ENCODE measurements around the gene PIGN.

The PIGN gene

DNA sequence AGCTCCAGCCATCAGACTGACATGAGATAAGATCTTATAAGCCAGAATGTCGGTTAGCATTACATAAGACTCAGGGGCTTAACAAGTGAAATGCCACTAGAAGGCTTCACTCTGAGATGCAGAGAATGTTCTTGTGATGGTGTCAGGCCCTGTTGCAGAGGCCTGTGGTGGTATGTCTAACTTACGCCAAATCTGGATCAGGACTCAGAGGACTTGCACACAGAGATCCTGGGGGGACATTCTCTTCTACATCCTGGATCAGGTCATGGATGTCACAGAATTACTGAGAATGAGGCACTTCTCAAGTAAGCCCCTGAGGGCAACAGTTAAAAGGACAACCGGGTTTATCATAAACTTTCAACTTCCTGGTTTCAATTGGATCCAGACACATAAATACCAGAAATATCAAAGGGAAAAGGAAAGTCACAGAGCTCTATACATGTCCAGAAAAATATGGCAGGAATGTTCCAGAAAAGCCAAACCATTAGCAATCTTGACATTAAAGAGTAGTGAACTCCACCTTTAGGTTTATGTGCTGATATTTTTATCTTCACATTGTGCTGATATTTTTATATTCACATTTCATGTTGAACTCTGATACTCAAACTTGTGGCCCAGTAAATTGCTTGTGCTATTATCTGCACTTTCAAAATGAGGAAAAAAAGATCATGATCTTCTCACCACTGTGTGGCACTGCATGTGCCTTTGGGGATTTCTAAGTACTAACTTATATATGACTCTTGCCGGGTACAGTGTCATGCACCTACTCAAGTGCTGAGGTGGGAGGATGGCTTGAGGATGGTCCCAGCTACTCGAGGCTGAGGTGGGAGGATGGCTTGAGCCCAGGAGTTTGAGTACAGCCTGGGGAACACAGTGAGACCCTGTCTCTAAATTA is 156.5 kb downstream of the PIGN start:
- TF ChIP-seq, protein P1, sequence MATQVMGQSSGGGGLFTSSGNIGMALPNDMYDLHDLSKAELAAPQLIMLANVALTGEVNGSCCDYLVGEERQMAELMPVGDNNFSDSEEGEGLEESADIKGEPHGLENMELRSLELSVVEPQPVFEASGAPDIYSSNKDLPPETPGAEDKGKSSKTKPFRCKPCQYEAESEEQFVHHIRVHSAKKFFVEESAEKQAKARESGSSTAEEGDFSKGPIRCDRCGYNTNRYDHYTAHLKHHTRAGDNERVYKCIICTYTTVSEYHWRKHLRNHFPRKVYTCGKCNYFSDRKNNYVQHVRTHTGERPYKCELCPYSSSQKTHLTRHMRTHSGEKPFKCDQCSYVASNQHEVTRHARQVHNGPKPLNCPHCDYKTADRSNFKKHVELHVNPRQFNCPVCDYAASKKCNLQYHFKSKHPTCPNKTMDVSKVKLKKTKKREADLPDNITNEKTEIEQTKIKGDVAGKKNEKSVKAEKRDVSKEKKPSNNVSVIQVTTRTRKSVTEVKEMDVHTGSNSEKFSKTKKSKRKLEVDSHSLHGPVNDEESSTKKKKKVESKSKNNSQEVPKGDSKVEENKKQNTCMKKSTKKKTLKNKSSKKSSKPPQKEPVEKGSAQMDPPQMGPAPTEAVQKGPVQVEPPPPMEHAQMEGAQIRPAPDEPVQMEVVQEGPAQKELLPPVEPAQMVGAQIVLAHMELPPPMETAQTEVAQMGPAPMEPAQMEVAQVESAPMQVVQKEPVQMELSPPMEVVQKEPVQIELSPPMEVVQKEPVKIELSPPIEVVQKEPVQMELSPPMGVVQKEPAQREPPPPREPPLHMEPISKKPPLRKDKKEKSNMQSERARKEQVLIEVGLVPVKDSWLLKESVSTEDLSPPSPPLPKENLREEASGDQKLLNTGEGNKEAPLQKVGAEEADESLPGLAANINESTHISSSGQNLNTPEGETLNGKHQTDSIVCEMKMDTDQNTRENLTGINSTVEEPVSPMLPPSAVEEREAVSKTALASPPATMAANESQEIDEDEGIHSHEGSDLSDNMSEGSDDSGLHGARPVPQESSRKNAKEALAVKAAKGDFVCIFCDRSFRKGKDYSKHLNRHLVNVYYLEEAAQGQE (IDR thresholded peaks at IDR 0.05; ENCODE audit: insufficient read depth in 1 of 2, low read depth in 2 of 2, low read length in 2 of 2) = no peak
- TF ChIP-seq SIN3A (IDR thresholded peaks at IDR 0.05; ENCODE audit: borderline replicate concordance, insufficient read depth, low read length) (no peak), FOXP2 (optimal IDR thresholded peaks at IDR 0.05; ENCODE audit: borderline replicate concordance, extremely low read depth, extremely low read length, insufficient read depth) (no peak), TAF1 (IDR thresholded peaks at IDR 0.05; ENCODE audit: borderline replicate concordance, insufficient read depth, low read length) (no peak), POLR2AphosphoS5 (IDR thresholded peaks at IDR 0.05; ENCODE audit: low read depth, low read length) (no peak)

DNA sequence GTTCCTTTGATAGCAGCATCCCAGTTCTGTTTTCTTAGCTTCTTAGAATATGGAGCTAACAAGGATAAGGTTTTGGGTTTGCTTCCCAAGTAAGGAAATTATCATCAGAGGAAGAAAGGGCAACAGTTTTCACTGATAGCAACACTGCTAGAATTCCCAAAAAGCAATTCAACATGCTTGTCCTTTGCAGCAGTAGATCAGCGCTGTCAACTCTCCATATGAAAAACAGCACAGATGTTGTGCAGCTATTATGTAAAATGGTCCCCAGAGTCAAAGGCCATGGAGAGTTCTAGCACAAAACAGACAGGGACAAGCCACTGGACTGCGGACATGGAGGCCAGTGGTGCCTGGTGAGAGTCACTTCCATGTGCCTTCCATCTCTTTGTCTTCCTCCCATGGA is 158.1 kb downstream of the PIGN start:
- TF ChIP-seq, protein P1 (IDR thresholded peaks at IDR 0.05; ENCODE audit: insufficient read depth in 1 of 2, low read depth in 2 of 2, low read length in 2 of 2) = no peak
- TF ChIP-seq TAF1 (IDR thresholded peaks at IDR 0.05; ENCODE audit: borderline replicate concordance, insufficient read depth, low read length) (no peak), POLR2AphosphoS5 (IDR thresholded peaks at IDR 0.05; ENCODE audit: low read depth, low read length) (no peak), SIN3A (IDR thresholded peaks at IDR 0.05; ENCODE audit: borderline replicate concordance, insufficient read depth, low read length) (no peak), FOXP2 (optimal IDR thresholded peaks at IDR 0.05; ENCODE audit: borderline replicate concordance, extremely low read depth, extremely low read length, insufficient read depth) (no peak)

DNA sequence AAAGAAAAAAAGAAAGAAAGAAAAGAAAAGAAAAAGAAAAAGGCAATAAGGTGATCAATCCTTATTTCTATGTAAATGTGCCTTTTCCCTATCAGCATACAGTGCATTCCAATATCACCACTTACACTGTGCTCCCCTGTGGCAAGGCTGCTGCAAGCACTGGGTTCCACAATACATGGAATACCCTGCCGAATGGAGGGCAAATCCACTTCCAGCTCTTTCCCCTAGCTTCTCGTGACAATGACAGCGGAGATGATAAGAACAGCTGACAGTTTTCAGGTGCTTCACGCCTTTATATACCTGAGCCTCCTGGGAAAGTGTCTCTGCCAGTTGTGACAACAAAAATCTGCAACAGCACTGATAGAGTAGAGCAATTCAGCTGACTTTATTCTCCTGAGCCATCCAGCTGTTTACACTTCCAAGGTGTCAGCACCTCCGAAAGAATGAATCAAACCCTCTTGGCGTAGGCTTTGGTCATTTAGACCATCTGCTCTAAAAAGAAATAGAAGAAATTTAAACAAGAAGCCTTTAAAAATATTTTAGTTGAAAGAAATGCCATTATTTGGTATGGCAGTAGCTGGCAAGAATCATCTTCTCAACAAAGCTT is 158.8 kb downstream of the PIGN start:
- TF ChIP-seq, protein P1 (IDR thresholded peaks at IDR 0.05; ENCODE audit: insufficient read depth in 1 of 2, low read depth in 2 of 2, low read length in 2 of 2) = no peak
- TF ChIP-seq POLR2AphosphoS5 (IDR thresholded peaks at IDR 0.05; ENCODE audit: low read depth, low read length) (no peak), SIN3A (IDR thresholded peaks at IDR 0.05; ENCODE audit: borderline replicate concordance, insufficient read depth, low read length) (no peak), FOXP2 (optimal IDR thresholded peaks at IDR 0.05; ENCODE audit: borderline replicate concordance, extremely low read depth, extremely low read length, insufficient read depth) (no peak), TAF1 (IDR thresholded peaks at IDR 0.05; ENCODE audit: borderline replicate concordance, insufficient read depth, low read length) (no peak)

DNA sequence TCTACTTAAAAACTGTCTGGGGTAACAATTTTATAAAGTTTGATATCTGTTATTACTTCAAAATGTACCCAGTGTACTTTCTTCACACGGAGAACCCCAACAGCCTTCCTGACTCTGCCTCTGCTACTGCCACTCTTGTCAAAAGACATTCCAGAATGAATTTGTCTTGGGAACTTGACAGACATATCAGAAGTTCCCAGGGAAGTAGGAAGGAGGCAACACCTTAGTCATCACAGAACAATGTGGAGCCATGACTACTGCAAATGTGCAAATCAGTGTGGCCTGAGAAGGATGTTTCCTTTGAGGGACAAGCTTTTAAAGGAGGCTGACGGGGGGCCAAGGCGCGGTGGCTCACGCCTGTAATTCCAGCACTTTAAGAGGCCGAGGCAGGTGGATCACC is 160.3 kb downstream of the PIGN start:
- TF ChIP-seq POLR2AphosphoS5 (IDR thresholded peaks at IDR 0.05; ENCODE audit: low read depth, low read length) (no peak), FOXP2 (optimal IDR thresholded peaks at IDR 0.05; ENCODE audit: borderline replicate concordance, extremely low read depth, extremely low read length, insufficient read depth) (no peak), TAF1 (IDR thresholded peaks at IDR 0.05; ENCODE audit: borderline replicate concordance, insufficient read depth, low read length) (no peak), SIN3A (IDR thresholded peaks at IDR 0.05; ENCODE audit: borderline replicate concordance, insufficient read depth, low read length) (no peak)
- TF ChIP-seq, protein P1 (IDR thresholded peaks at IDR 0.05; ENCODE audit: insufficient read depth in 1 of 2, low read depth in 2 of 2, low read length in 2 of 2) = no peak

All from PFSK-1 (cell line).